CD14-positive monocyte (primary cell): ENCODE results near the gene TMEM51. TPM values are rescaled to one million over a fixed set of nuclear protein-coding genes. Genes with fewer than 3 reads are reported as not detected.

ENCODE experiments used
- DNase-seq, 3 donors: peaks; one replicate each; pipeline ENCODE4 v3.0.0-alpha.2; 2011 to 2022
- H2AFZ ChIP-seq: 2 replicates; pipeline ENCODE4 v1.6.0; 2012; ENCODE audit warnings: mild to moderate bottlenecking, low read depth, low read length, inconsistent platforms; ENCODE audit not compliant: insufficient read depth, poor library complexity, severe bottlenecking
- H3K27ac ChIP-seq, 2 donors: 1 replicate in 1 of 2; 2 replicates in 1 of 2; pipeline ENCODE4 v1.5.1; 2012 to 2013; ENCODE audit warnings: low read length in 2 of 2, control low read depth in 1 of 2, inconsistent platforms in 1 of 2, low read depth in 1 of 2, mild to moderate bottlenecking in 1 of 2
- H3K27me3 ChIP-seq, 2 donors: one replicate each; pipeline versions ENCODE4 v1.6.0 to v1.6.1; 2011 to 2013; ENCODE audit warnings: low read length in 2 of 2; ENCODE audit not compliant: control insufficient read depth in 2 of 2, insufficient read depth in 2 of 2
- H3K36me3 ChIP-seq, 2 donors: replicated peaks in 1 of 2; 1 replicate in 1 of 2; 2 replicates in 1 of 2; pipeline versions ENCODE4 v1.5.1 to v1.6.1; 2012 to 2013; ENCODE audit warnings: low read length in 2 of 2, control low read depth in 1 of 2, inconsistent platforms in 1 of 2, mild to moderate bottlenecking in 1 of 2; ENCODE audit not compliant: insufficient read depth in 2 of 2, control insufficient read depth in 1 of 2
- H3K4me1 ChIP-seq, 2 donors: 1 replicate in 1 of 2; 2 replicates in 1 of 2; pipeline versions ENCODE4 v1.5.1 to v1.6.1; 2012 to 2013; ENCODE audit warnings: low read length in 2 of 2, control low read depth in 1 of 2, inconsistent platforms in 1 of 2, mild to moderate bottlenecking in 1 of 2, moderate library complexity in 1 of 2; ENCODE audit not compliant: insufficient read depth in 2 of 2, control insufficient read depth in 1 of 2
- H3K4me2 ChIP-seq: replicated peaks from 2 replicates; pipeline ENCODE3; 2012; ENCODE audit warnings: low read length, moderate library complexity, mild to moderate bottlenecking; ENCODE audit not compliant: poor library complexity, severe bottlenecking; ENCODE audit errors: extremely low read depth
- H3K4me3 ChIP-seq, 3 experiments: fragments of 200-600 bp in 1 of 3; sonication (generic) in 1 of 3; replicated peaks in 1 of 3; 1 replicate in 2 of 3; 2 replicates in 1 of 3; pipeline ENCODE4 v1.5.1; 2011 to 2013; ENCODE audit warnings: low read length in 3 of 3, mild to moderate bottlenecking in 3 of 3, control low read depth in 2 of 3, low read depth in 2 of 3, inconsistent platforms in 1 of 3, moderate library complexity in 1 of 3
- H3K79me2 ChIP-seq: 2 replicates; pipeline ENCODE4 v1.6.0; 2012; ENCODE audit warnings: mild to moderate bottlenecking, control low read depth, inconsistent platforms, low read length, moderate library complexity; ENCODE audit not compliant: insufficient read depth
- H3K9ac ChIP-seq: 2 replicates; pipeline ENCODE4 v1.6.0; 2017; ENCODE audit warnings: low read length, mild to moderate bottlenecking; ENCODE audit not compliant: insufficient read depth, poor library complexity, severe bottlenecking
- H3K9me3 ChIP-seq, 2 donors: replicated peaks in 1 of 2; 1 replicate in 1 of 2; 2 replicates in 1 of 2; pipeline versions ENCODE4 v1.5.1 to v1.6.1; 2012 to 2013; ENCODE audit warnings: low read length in 2 of 2, control low read depth in 1 of 2; ENCODE audit not compliant: control insufficient read depth in 1 of 2, insufficient read depth in 1 of 2
- H4K20me1 ChIP-seq: 2 replicates; pipeline ENCODE4 v1.6.0; 2012; ENCODE audit warnings: mild to moderate bottlenecking, low read length, control low read depth, moderate library complexity; ENCODE audit not compliant: insufficient read depth
- H3K27ac Mint-ChIP-seq, 7 donors: one replicate each; pipeline ENCODE4 v1.8.0; 2020; ENCODE audit warnings: mild to moderate bottlenecking in 7 of 7, mixed read lengths in 7 of 7, moderate library complexity in 6 of 7, inconsistent platforms in 2 of 7
- H3K27me3 Mint-ChIP-seq, 3 donors: one replicate each; pipeline ENCODE4 v1.8.0; 2021 to 2022; ENCODE audit warnings: low read depth in 3 of 3, mild to moderate bottlenecking in 3 of 3, mixed read lengths in 3 of 3, moderate library complexity in 3 of 3, inconsistent platforms in 1 of 3
- H3K36me3 Mint-ChIP-seq, 2 donors: one replicate each; pipeline ENCODE4 v1.8.0; 2020; ENCODE audit warnings: mixed read lengths in 2 of 2, inconsistent platforms in 1 of 2, mild to moderate bottlenecking in 1 of 2
- H3K4me1 Mint-ChIP-seq: one replicate; pipeline ENCODE4 v1.8.0; 2020; ENCODE audit warnings: mild to moderate bottlenecking, mixed read lengths
- H3K4me3 Mint-ChIP-seq, 2 donors: one replicate each; pipeline ENCODE4 v1.8.0; 2020; ENCODE audit warnings: mild to moderate bottlenecking in 2 of 2, mixed read lengths in 2 of 2, moderate library complexity in 1 of 2
- H3K9me3 Mint-ChIP-seq, 7 donors: one replicate each; pipeline ENCODE4 v1.8.0; 2020 to 2022; ENCODE audit warnings: mixed read lengths in 7 of 7, mild to moderate bottlenecking in 6 of 7, moderate library complexity in 6 of 7, inconsistent platforms in 2 of 7
- CTCF ChIP-seq: fragments of 200-600 bp; IDR thresholded peaks from one replicate; pipeline ENCODE4 v1.8.0; 2022; ENCODE audit warnings: antibody characterized with exemption, mild to moderate bottlenecking
- WGBS: methylation state at CpG from one replicate; pipeline ENCODE4 v1.1.5; 2013; ENCODE audit warnings: missing lambda C conversion rate; ENCODE audit not compliant: insufficient coverage; 5-methylcytosine and 5-hydroxymethylcytosine counted together
- intact Hi-C, 2 donors: fragments of 100-400 bp; cut with micrococcal nuclease; formaldehyde crosslinking; loops; one replicate each; pipeline versions ENCODE4 v1.15.0 to v1.15.1; 2023
- polyA plus RNA-seq, 3 donors: library from polyadenylated mRNA; depleted of rRNA in 1 of 3; unstranded in 2 of 3; stranded (reverse) in 1 of 3; fragments of 300-500 nt in 2 of 3; fragments of >200 nt in 1 of 3; fragmentation: Illumina TruSeq in 2 of 3; gene quantifications; 1 replicate in 2 of 3; 2 replicates in 1 of 3; pipeline ENCODE4 v1.2.3, GENCODE V29; 2012 to 2021

The TMEM51 gene
- polyA plus RNA-seq, 3 donors, result 1.2 to 2.5 (median 2.1) TPM

- WGBS, result no CpG with 5 or more reads among the region's 4 CpGs
- peaks cover 54% of the 10 kb centered on the region for H3K4me1 Mint-ChIP-seq
- no peaks in the 10 kb centered on the region for H3K27me3 ChIP-seq
- H3K4me3 Mint-ChIP-seq, result no peak overlapping the region
- intact Hi-C loops, result no loop called here
- peaks cover 0 to 3% (median 2%) of the 10 kb centered on the region in 7 donors for H3K9me3 Mint-ChIP-seq
- DNase-seq, result peak in 2 of 3 donors; percentile 24 to 38
- peaks cover 50 to 64% of the 10 kb centered on the region in 2 donors for H3K4me1 ChIP-seq
- H3K9ac ChIP-seq, result no peak overlapping the region
- H3K27ac Mint-ChIP-seq, result peak overlapping the region in 4 of 7 donors; percentile 42 to 91 (median 90)
- H3K36me3 ChIP-seq, result no peaks in the 10 kb centered on the region
- H2AFZ ChIP-seq, result no peak overlapping the region
- no peaks in the 10 kb centered on the region for H4K20me1 ChIP-seq
- peaks cover 0 to 2% (median 2%) of the 10 kb centered on the region in 3 donors for H3K27me3 Mint-ChIP-seq
- no peak for TF ChIP-seq CTCF
- no peak overlapping the region for H3K4me3 ChIP-seq
- peak overlapping the region in 1 of 2 donors; percentile 17 for H3K27ac ChIP-seq
- no peaks in the 10 kb centered on the region for H3K79me2 ChIP-seq
- no peaks in the 10 kb centered on the region for H3K36me3 Mint-ChIP-seq
- no peak overlapping the region for H3K4me2 ChIP-seq
- no peaks in the 10 kb centered on the region for H3K9me3 ChIP-seq
Observed at GRCh38 chr1:15229707-15230131, 76.2 kb downstream of the TMEM51 start.

GRCh38 chr1:15231714-15232201 is 78.2 kb downstream of the TMEM51 start:
- H3K4me3 Mint-ChIP-seq, result peak overlapping the region in 1 of 2 donors; percentile 28
- no peak overlapping the region for H3K9ac ChIP-seq
- peak; percentile 83 to 94 (median 94) for DNase-seq
- H3K4me2 ChIP-seq, result peak overlapping the region; percentile 39
- peak overlapping the region; percentile 80 to 81 for H3K27ac ChIP-seq
- H3K4me1 ChIP-seq, result peaks cover 41 to 50% of the 10 kb centered on the region in 2 donors
- peak overlapping the region; percentile 89 to 95 (median 92) for H3K27ac Mint-ChIP-seq
- no peaks in the 10 kb centered on the region for H4K20me1 ChIP-seq
- no peak for TF ChIP-seq CTCF
- peaks cover 42% of the 10 kb centered on the region for H3K4me1 Mint-ChIP-seq
- H3K9me3 ChIP-seq, result no peaks in the 10 kb centered on the region
- no peak overlapping the region for H2AFZ ChIP-seq
- no CpG with 5 or more reads among the region's 5 CpGs for WGBS
- H3K36me3 Mint-ChIP-seq, result no peaks in the 10 kb centered on the region
- H3K4me3 ChIP-seq, result peak overlapping the region in 1 of 3 experiments; percentile 24
- no peaks in the 10 kb centered on the region for H3K36me3 ChIP-seq
- peaks cover 0 to 2% (median 0%) of the 10 kb centered on the region in 7 donors for H3K9me3 Mint-ChIP-seq
- intact Hi-C loops, result no loop called here
- H3K79me2 ChIP-seq, result no peaks in the 10 kb centered on the region
- no peaks in the 10 kb centered on the region for H3K27me3 Mint-ChIP-seq
- H3K27me3 ChIP-seq, result no peaks in the 10 kb centered on the region
